ENCODE data around the gene ASPN.

The ASPN gene

DNA sequence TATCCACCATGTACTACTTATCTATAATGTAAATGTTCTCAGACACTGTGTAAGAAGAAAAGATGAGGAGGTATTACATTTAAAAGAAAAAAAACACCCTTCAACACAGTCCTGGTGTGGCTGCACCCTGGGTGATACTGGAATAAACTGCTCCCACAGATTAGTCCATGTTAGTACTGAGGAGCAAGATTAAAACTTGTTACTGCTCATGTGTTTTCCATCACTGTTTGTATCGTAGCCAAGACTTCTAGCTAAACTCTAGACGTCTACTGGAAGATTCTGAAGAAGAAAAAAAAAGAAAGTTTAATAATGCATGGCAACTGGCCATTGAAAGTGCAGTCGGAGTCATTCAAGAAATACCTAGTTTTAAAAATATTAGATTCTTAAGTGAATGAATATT is at the start of gene ASPN:
Gene ASPN (minus strand): TSS at position 178 of the 400 bp plus-strand sequence.
- DNase-seq (ENCODE audit: low read depth in 2 of 2), result no peak

DNA sequence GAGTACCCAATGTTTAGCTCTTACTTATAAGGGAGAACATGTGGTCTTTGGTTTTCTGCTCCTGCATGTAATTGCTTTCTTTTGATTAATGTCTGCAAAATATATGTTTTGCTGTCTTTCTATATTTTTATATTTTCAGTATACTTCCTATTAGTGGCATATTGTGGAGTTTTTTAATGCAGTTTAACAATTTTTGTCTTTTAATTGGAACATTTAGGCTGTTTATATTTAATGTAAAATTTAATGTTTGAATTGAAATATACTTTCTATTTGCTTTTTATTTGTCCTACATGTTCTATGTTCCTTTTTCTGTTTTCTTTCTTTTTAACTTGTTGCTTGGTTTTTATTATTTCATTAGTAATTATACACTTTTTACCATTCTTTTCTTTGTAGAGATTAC is 48.6 kb upstream of the ASPN start:
- DNase-seq (ENCODE audit: low read depth in 2 of 2), result no peak

DNA sequence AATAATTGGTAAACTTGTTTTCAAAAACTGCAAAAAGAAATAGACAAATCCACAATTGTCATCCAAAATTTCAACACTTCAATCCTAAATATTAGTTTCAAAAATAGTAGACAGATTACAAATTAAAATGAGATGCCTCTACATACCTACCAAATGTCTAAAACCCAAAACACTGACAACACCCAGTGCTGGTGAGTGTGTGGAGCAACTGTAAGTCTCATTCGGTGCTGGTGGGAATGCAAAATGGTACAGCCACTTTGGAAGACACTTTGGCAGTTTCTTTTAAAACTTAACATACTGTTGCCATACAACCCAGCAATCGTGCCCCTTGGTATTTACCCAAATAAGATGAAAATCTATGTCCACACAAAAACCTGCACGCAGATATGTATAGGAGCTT is 46.8 kb upstream of the ASPN start:
- no peak for DNase-seq (ENCODE audit: low read depth in 2 of 2)

DNA sequence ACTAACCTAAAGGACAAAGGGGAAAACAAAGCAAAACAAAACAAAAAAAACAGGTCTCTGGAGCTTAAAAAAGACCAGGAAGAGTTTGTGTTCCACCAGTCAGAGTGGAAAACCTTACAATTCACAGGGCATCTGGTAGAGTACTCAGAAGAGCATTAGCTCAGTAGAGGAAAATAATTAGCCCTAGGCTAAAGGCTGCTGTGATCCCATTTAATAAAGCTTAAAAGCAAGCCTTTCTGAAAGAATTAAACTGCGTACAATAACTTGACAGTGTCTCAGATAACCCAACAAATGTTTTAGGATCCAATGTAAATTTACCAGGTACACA is 46.2 kb upstream of the ASPN start:
- DNase-seq (ENCODE audit: low read depth in 2 of 2), result no peak

DNA sequence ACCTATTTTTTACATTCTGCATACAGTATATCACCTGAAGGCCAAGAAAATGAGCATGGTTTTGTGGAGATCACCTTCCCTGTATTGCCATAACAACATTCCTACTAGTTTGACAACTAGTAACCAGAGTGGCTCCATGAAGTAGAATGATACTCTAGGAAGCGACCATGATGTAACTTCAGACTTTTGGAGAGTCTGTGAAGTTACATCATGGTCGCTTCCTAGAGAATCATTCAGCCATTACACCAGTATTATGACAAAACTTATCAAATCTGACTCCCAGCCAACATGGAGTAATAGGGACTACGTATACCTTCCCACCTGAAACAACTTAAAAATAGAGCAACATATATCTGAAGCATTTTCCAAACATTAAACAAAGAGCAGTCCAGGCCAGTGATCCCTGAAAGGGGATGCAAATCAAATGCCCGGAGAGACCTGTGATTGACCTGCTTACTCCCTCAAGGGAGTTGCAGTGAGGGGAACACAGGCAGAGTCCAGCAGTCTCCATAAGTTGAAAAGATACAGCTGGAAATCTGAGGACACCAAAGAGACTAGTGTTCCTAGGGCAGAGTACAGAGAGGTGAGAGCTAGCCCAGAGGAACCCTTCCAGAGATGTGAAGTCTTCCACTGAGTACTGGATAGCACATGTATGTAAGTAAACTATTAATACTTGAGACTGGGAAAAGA is 45.7 kb upstream of the ASPN start:
- DNase-seq (ENCODE audit: low read depth in 2 of 2), result no peak

DNA sequence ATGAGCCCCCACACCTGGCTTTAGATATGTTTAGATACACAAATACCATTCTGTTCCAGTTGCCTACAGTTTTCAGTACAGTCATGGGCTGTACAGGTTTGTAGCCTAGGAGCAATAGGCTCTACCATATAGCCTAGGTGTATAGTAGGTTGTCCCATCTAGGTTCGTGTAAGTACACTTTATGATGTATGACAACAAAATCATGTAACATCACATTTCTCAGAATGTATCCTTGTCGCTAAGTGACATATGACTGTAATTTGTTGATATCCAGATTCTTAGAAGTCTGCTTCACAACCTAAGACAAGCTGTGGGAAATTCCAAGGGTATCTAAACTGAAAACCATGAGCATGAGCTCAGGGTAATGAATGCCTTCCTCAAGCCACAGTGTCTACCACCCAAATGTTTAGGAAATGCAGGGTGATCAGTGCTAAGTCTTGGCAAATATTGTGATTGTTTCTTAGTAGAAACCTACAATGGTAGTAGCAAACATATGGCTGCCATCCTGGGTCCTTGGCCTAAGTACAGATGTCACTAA is 45.1 kb upstream of the ASPN start:
- no peak for DNase-seq (ENCODE audit: low read depth in 2 of 2)

DNA sequence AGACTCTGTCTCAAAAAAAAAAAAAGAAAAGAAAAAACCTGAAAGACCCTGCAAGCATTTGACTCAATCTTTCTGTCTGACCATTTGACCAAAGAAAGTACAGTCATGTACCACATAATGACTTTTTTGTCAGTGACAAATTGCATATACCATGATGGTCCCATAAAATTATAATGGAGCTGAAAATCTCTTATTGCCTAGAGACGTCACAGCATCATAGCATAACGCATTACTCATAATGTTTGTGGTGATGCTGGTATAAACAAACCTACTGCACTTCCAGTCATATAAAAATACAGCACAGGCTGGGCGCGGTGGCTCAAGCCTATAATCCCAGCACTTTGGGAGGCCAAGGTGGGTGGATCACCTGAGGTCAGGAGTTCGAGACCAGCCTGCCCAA is 43.0 kb upstream of the ASPN start:
- no peak for DNase-seq (ENCODE audit: low read depth in 2 of 2)

DNA sequence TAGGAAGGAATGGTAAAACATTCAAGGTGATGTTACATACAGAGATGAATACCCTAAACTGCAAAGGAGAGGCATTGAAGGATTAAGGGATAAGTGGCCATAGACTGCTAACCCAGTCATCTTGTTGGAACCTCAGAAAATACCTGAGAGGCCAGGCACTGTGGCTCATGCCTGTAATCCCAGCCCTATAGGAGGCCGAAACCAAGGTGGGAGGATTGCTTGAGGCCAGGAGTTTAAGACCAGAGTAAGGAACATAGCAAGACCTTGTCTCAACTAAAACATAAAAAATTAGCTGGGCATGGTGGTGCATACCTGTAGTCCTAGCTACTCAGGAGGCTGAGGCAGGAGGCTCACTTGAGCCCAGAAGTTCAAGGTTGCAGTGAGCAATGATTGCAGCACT is 42.6 kb upstream of the ASPN start:
- DNase-seq (ENCODE audit: low read depth in 2 of 2), result no peak

DNA sequence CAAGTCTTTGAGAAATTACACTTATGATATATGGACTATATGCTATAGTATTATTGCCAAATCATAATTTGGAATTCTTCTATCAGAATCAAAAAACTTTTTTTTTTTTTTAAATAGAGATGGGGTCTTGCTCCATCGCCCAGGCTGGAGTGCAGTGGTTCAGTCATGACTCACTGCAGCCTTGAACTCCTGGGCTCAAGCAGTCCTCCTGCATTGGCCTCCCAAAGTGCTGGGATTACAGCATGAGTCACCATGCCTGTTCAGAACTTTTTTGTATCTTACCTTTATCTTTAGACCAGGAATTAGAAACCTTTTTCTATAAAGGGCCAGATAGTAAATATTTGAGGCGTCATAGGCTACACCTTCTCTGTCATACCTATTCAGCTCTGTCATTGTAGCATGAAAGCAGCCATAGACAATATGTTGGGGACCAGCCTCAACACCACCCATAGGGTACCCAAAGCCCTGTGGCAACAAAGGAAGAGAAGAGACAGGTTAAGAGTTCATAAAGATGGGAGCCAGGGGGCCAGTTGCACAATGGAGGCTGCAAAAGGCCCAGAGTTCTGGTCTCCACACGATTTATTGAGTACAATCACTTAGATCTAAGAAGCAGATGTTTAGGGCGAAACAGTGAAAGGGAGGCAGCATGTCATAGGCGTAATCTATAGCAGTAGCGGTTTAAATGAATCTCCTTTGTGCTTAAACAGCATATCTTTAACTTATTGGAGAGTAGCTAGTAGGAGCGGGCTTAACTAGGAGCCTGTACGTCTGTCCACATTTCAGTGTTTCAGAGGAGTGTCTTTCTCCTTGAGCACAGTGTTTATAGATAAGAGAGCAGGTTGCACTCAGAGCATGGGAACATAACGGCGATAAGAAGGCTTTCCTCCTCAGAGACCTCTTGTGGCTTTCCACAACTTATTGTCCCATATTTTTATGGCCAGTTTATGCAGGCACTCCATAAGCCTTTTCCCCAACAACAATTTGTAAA is 41.0 kb upstream of the ASPN start:
- DNase-seq (ENCODE audit: low read depth in 2 of 2), result no peak

DNA sequence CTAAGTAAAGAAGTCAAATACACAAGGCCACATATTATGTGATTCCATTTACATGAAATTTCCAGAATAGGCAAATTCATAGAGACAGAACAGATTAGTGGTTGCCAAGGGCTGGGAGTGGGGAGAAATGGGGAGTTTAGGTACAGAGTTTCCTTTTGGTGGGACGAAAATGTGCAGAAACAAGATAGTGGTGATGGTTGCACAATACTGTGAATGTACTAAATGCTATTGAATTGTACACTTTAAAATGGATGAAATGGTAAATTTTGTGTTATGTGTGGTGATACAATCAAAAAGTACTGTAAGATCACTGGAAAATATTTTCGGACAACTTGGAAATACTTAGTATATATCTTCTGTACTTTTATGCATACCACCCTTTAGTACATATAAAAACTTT is 38.5 kb upstream of the ASPN start:
- no peak for DNase-seq (ENCODE audit: low read depth in 2 of 2)

DNA sequence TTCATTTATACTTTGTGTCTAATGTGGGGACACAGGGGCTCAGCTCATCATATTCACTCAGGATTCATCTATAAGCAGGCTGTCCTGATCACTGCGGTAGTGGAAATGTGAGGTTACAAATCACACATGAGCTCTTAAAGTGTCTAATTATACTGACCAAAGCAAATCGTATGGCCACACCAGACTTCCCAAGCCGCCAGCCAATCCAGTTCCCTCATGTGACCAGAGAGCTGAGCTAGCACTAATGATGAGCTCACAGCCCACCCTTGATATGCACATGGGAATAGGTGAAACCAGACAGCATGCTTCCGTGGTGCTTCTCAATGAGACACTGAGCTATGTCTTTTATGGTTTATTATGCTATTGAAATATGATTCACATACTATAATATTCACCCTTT is 35.9 kb upstream of the ASPN start:
- no peak for DNase-seq (ENCODE audit: low read depth in 2 of 2)

DNA sequence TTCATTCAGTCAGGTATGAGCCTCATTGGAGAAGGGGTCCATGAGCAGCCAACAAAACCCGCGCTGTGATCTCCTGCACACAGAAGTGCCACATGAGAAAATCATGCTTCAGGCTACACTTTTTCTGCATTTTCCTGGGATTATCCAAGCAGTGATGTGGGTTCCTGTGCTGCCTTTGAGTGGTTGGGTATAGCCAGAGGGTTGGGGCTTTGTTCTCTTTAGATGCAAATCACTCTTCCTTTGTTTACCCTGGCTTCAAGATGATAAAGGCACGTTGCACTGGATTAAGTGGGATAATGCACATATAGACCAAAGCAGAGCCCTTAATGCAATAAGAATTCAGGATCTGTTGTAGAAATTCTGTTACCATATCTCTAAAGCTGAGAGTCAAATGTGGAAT is 34.7 kb upstream of the ASPN start:
- DNase-seq (ENCODE audit: low read depth in 2 of 2), result no peak

DNA sequence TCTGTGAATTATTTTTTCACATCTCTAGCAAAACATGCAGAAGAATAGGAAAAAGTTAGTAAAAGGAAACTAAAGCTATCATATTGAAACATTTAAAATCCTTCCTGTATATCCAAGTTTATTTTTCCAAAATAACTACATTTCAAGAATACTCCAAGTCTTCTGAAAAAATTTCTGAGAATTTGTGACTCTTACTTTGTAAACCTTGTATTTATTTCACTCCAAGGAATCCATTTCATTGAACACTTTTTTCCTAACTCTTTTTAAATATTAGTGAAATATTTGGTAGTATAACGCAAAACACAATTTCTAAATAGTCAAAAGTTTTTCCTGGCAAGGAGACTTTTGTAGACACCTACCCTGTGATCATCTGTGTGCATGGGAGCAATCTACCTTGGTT is 34.2 kb upstream of the ASPN start:
- DNase-seq (ENCODE audit: low read depth in 2 of 2), result no peak

DNA sequence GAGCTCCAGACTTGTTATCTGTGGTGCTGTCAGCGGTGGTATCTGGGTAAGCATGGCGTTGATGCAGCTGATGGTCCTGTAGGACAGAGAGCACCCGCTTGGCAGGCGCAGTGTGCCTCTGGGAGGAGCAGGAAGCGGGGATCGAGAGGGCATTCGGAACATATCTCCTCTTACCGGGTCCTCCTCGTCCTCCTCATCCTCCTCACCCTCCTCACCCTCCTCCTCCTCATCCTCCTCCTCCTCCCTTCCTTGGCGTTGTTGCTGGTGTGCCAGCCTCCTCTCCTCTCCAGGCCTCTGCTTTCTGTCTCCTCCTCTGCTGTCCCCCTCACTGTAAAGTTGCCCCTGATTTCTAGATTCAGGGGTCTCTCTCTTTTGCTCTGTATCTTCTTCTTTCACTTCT is 32.3 kb upstream of the ASPN start:
- DNase-seq (ENCODE audit: low read depth in 2 of 2), result no peak

DNA sequence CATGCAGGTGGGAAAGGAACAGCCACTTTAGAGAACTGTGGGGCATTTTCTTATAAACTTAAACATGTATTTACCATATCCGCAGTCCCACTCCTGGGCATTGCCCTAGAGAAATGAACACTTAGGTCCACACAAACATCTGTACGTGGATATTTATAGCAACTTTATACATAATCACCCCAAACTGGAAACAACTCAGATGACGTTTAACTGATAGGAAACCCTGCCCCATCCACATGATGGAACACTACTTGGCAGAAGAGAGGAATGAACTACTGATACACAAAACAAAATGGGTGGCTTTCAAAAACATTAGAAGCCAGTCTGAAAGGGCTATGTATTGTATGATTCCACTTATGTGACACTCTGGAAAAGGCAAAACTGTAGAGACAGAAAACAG is 31.0 kb upstream of the ASPN start:
- DNase-seq (ENCODE audit: low read depth in 2 of 2), result no peak

DNA sequence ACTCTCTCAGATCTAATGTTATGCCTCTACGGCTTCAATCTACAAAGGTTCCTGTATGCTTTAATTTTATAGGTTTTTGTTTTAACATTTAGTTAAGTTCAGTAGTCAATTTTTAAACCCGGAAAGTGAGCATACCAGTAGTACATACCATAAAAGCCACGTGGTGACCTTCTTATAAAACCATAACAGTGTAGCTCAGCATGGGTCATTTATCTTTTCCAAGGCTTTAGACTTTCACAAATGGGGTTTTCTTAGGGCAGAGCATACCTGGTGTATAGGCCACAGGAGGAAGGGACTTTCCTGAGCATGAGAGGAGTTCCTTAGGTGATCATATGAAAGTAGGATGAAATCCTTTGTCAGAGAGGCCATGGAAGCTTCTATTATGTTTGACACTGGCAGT is 30.3 kb upstream of the ASPN start:
- no peak for DNase-seq (ENCODE audit: low read depth in 2 of 2)

DNA sequence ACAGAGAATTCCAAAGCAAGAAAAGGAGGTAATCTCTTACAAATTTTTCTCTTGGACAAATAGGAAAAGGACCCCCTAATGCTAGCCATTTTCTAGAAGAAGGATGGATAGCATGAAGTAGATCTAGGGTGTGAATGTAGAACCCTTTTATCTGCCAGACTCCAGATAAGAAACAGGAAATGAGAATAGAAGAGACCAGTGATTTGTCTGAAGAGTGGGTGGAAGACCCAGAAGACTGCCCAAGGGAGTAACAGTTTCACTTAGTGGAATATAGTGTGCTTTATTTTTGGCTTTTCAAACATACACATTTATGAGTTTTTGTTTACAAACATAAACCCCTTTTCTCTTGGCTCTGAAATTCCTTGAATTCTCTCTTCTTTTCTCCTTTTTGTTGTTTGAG is 28.4 kb upstream of the ASPN start:
- DNase-seq (ENCODE audit: low read depth in 2 of 2), result no peak

DNA sequence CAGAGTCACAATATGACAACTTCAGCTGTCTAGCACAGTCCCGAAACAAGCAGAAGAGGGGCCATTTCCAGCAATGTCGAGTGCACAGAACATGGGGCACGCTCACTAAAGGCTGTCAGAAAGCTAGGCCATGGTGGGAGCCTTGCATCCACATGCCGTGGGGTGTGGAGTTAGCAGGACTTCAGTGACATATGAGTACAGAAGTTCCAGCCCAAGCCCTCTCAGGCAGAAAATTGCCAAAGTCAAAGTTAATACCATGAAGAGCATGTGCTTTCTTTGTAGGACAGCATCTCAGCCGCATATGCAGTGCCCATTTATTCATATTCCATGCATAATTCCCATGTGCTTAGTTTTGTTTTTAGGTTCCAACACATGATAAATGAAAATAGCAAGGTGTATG is 26.7 kb upstream of the ASPN start:
- no peak for DNase-seq (ENCODE audit: low read depth in 2 of 2)

DNA sequence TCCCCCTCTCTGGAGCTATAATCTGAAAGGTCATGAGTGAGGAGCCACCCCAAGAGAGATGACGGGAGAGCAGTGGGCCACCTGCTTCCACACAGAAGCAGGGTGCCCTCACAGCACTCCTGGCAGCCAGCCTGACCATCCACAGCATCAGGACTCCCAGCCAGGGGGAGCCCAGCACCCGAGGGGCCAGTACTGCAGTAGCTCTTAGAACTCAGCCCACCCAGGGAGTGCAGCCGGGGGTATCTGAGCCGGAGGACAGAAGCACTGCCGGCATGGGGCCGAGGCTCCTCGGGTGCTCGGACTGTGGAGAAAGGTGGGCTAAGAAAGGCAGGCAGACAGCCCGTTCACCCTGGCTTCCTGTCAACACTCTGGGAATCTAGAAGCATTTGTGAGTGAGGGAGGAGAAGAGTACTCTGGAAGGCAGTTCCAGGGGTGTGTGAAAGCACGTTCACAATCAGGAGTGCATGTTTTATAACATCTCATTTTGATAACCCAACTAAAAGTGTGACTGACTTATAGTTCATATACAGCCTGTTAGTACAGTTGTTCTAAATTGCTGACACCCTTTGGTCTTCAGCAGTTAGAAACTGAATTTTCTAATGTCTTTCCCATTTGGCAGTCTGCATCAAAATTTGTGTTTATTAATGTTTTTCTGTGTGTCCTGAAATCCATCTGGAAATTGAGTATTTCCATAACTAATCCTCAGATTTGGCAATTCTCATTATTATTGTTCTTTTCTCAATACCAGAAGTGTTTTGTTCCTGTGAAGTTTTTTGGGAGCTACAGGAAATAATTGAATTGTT is 25.9 kb upstream of the ASPN start:
- DNase-seq (ENCODE audit: low read depth in 2 of 2), result no peak

DNA sequence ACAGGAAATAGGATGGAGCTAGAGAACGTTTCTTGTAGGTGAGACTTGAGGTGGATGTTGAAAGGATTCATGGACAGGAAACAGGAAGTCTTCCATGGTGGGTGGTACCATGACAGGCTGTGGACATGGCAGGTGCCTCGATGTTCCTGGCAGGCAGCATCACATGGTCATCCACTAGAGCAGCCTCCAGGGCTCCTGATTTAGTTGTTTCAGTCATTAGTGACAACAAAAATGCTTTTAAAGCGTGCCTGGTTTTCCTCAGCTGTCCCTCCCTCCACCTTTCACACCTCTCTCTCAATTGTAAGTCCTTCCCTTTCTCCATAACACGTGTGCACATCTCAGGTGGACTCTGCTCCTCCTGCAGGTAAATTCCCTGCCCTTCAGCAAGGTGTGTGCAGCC is 25.2 kb upstream of the ASPN start:
- DNase-seq (ENCODE audit: low read depth in 2 of 2), result no peak

DNA sequence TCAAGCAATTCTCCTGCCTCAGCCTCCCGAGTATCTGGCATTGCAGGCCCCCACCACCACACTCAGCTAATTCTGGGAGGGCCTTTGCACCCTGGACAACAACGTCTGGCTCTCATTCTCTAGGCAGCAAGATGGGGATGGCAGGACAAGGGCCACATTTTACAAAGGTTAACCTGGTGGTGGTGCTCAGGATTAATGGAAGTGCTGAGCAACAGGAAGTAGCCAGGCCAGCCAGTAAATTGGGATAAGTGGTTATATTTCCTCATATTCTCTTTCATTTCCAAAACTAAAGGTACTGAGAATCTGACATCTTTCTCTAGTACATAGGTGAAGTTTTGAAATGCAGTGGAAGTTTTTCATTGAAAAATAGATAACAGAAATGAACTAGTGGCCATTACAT is 24.7 kb upstream of the ASPN start:
- no peak for DNase-seq (ENCODE audit: low read depth in 2 of 2)

DNA sequence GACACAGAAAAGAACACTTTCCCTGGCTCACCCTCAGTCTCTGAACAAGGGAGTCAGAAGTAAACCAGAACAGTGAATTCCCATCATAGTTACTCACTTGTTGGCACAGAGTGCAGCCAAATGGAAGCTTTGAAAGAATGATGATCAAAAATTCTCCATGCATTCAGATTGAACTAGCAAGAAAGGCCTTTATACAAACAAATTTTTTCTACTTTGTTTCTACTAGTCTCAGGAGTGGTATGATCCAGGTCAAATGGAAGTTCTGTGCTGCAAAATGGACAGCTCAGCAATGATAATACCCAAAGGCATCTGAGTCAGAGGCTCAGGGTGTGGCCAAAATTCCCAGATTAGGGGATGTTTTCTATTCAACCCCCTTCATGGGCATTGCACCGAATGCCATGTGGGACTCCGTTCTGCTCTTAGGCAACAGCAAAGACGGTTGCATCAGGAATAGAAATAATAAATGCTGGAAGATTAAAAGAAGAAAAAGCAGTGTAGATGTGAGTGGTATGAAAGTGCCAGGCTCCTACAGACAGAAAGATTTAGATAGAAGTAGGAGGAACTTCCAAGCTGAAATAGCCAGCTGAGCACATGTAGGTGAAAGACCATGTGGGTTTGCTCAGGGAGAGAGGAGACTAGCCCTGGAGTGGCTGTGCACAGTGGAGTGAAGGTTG is 24.0 kb upstream of the ASPN start:
- no peak for DNase-seq (ENCODE audit: low read depth in 2 of 2)

All from stimulated activated CD8-positive, alpha-beta memory T cell treated with anti-CD3 and anti-CD28 coated beads, Interleukin-2, amount 100 ng/mL, for 48 hours (primary cell).